ENCODE data around the gene PGLYRP3. TPM values are rescaled to one million over a fixed set of nuclear protein-coding genes. Genes with fewer than 3 reads are reported as not detected.

The PGLYRP3 gene
- total and polyA plus RNA-seq, 3 donors from 2014 or later, result 0.28 TPM; not detected in 2

DNA sequence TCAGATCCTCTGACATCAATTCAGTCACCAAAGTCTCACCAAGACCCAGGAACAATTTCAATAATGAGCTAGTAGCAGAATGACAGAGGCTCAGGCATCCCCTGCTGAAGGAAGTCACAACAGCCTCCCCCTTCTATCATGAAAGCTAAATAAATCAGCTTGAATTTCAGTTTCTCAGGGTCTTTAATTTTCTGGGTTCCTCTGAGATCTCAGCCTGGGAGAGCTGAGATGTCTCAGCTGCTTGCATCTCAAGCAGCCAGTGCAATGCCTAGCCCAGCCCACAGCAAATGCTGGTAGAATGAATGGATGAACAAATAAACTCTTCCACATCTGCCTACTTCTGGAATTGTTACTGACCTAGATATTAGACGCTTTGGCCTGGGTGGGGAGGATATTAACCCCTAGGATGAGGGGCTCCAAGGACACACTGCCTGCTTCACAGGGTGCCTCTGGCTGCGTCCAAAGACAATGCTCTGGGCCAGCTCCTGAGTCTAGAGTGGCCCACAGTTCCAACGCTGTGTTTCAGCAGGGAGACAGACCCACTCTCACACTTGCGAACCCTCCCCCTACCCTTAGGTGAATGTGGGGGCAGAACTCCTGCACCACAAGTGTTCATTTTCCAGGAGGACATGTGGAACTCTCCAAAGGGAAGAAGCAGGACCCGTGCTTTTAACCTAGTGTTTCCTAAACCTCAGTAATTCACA lies 64.4 kb downstream of the PGLYRP3 start:
- H3K4me1 ChIP-seq, result no peaks in the 10 kb centered on the region
- H3K4me3 ChIP-seq, result no peak overlapping the region
- 62 to 73% methylated on average over 3 to 5 of the region's 5 CpGs for WGBS, 2 donors
- DNase-seq, result no peak
- no peaks in the 10 kb centered on the region for H3K27me3 ChIP-seq
- H3K27ac ChIP-seq, result no peak overlapping the region
- intact Hi-C loops (cut with DNase I; ENCODE audit: low total_unique reads), result no loop called here
- TF ChIP-seq POLR2A (IDR thresholded peaks at IDR 0.05), result no peak
- TF ChIP-seq CTCF (IDR thresholded peaks at IDR 0.05), result no peak
- no peaks in the 10 kb centered on the region for H3K36me3 ChIP-seq (ENCODE audit: low read depth, missing control alignments)
- no peaks in the 10 kb centered on the region for H3K9me3 ChIP-seq

Small RNA genes within 50 kb of the gene (small RNA-seq; reads per million reads assigned to genes)
- 0 reads per million in 2 donors for gene RNU6-160P

Other genes with a start within 250 kb of the PGLYRP3 start
- under 1 TPM in 1 of 2 donors, not detected in 1; 0.62 TPM for gene SPRR2B, start 241.3 kb downstream of the PGLYRP3 start, total RNA-seq
- gene SPRR2B, start 241.3 kb downstream of the PGLYRP3 start, polyA plus RNA-seq (ENCODE audit: insufficient read depth, low read depth, low replicate concordance), result 12.4 TPM
- not detected for gene SPRR2E, start 218.4 kb downstream of the PGLYRP3 start, total RNA-seq
- gene SPRR2E, start 218.4 kb downstream of the PGLYRP3 start, polyA plus RNA-seq (ENCODE audit: insufficient read depth, low read depth, low replicate concordance), result 1.4 TPM
- 1 to 10 TPM in 1 of 2 donors, not detected in 1; 4.9 TPM for gene SPRR2F, start 199.4 kb downstream of the PGLYRP3 start, total RNA-seq
- gene SPRR2F, start 199.4 kb downstream of the PGLYRP3 start, polyA plus RNA-seq (ENCODE audit: insufficient read depth, low read depth, low replicate concordance), result 21.6 TPM
- gene SPRR2G, start 162.1 kb downstream of the PGLYRP3 start, total RNA-seq, result not detected
- gene SPRR2G, start 162.1 kb downstream of the PGLYRP3 start, polyA plus RNA-seq (ENCODE audit: insufficient read depth, low read depth, low replicate concordance), result 1.9 TPM
- 100 to 1,000 TPM; 124 to 467 TPM for gene LELP1, start 109.5 kb downstream of the PGLYRP3 start, total RNA-seq
- gene LELP1, start 109.5 kb downstream of the PGLYRP3 start, polyA plus RNA-seq (ENCODE audit: insufficient read depth, low read depth, low replicate concordance), result 847 TPM
- 1 to 10 TPM in 1 of 2 donors, under 1 TPM in 1; 0.31 to 2.8 TPM for gene PRR9, start 95.4 kb downstream of the PGLYRP3 start, total RNA-seq
- gene PRR9, start 95.4 kb downstream of the PGLYRP3 start, polyA plus RNA-seq (ENCODE audit: insufficient read depth, low read depth, low replicate concordance), result 3.5 TPM
- under 1 TPM; 0.25 to 0.31 TPM for gene LORICRIN, start 53.3 kb downstream of the PGLYRP3 start, total RNA-seq
- gene LORICRIN, start 53.3 kb downstream of the PGLYRP3 start, polyA plus RNA-seq (ENCODE audit: insufficient read depth, low read depth, low replicate concordance), result not detected
- under 1 TPM in 1 of 2 donors, not detected in 1; 0.12 TPM for gene PGLYRP4, start 35.9 kb upstream of the PGLYRP3 start, total RNA-seq
- gene PGLYRP4, start 35.9 kb upstream of the PGLYRP3 start, polyA plus RNA-seq (ENCODE audit: insufficient read depth, low read depth, low replicate concordance), result 0.17 TPM
- gene S100A9, start 44.9 kb upstream of the PGLYRP3 start, total RNA-seq, result 10 to 100 TPM in 1 of 2 donors, 1 to 10 TPM in 1; 4.6 to 10.7 TPM
- gene S100A9, start 44.9 kb upstream of the PGLYRP3 start, polyA plus RNA-seq (ENCODE audit: insufficient read depth, low read depth, low replicate concordance), result 36.6 TPM
- not detected for gene S100A12, start 62.7 kb upstream of the PGLYRP3 start, total RNA-seq
- gene S100A12, start 62.7 kb upstream of the PGLYRP3 start, polyA plus RNA-seq (ENCODE audit: insufficient read depth, low read depth, low replicate concordance), result not detected
- 1 to 10 TPM; 1.3 to 3.0 TPM for gene S100A8, start 78.1 kb upstream of the PGLYRP3 start, total RNA-seq
- 20.3 TPM for gene S100A8, start 78.1 kb upstream of the PGLYRP3 start, polyA plus RNA-seq (ENCODE audit: insufficient read depth, low read depth, low replicate concordance)
- gene S100A7A, start 103.6 kb upstream of the PGLYRP3 start, total RNA-seq, result not detected
- gene S100A7A, start 103.6 kb upstream of the PGLYRP3 start, polyA plus RNA-seq (ENCODE audit: insufficient read depth, low read depth, low replicate concordance), result not detected
- not detected for gene S100A7, start 147.7 kb upstream of the PGLYRP3 start, total RNA-seq
- gene S100A7, start 147.7 kb upstream of the PGLYRP3 start, polyA plus RNA-seq (ENCODE audit: insufficient read depth, low read depth, low replicate concordance), result not detected
- gene S100A6, start 223.0 kb upstream of the PGLYRP3 start, total RNA-seq, result 10 to 100 TPM; 30.9 to 57.4 TPM
- 372 TPM for gene S100A6, start 223.0 kb upstream of the PGLYRP3 start, polyA plus RNA-seq (ENCODE audit: insufficient read depth, low read depth, low replicate concordance)
- gene S100A5, start 228.0 kb upstream of the PGLYRP3 start, total RNA-seq, result 1 to 10 TPM in 1 of 2 donors, not detected in 1; 1.3 TPM
- not detected for gene S100A5, start 228.0 kb upstream of the PGLYRP3 start, polyA plus RNA-seq (ENCODE audit: insufficient read depth, low read depth, low replicate concordance)
- gene S100A4, start 232.9 kb upstream of the PGLYRP3 start, total RNA-seq, result 10 to 100 TPM; 15.8 to 23.8 TPM
- gene S100A4, start 232.9 kb upstream of the PGLYRP3 start, polyA plus RNA-seq (ENCODE audit: insufficient read depth, low read depth, low replicate concordance), result 146 TPM
- gene S100A3, start 236.3 kb upstream of the PGLYRP3 start, total RNA-seq, result not detected
- gene S100A3, start 236.3 kb upstream of the PGLYRP3 start, polyA plus RNA-seq (ENCODE audit: insufficient read depth, low read depth, low replicate concordance), result 0.67 TPM